Kidney epithelial cell (primary cell): ENCODE data around the gene GCC1. TPM values are rescaled to one million over a fixed set of nuclear protein-coding genes. Genes with fewer than 3 reads are reported as not detected.
"Not testable (repeated sequence)": the region's sequence is repeated elsewhere in the genome, so short reads cannot be mapped to it uniquely, and the experiment has no call there.

ENCODE experiments used
- DNase-seq: peaks from one replicate; pipeline ENCODE4 v3.0.0-alpha.2; 2010; ENCODE audit warnings: low read depth
- H3K27me3 ChIP-seq: 2 replicates; pipeline ENCODE4 v1.6.0; 2011; ENCODE audit warnings: low read length; ENCODE audit not compliant: control insufficient read depth, insufficient read depth
- H3K36me3 ChIP-seq: 2 replicates; pipeline ENCODE4 v1.5.1; 2011; ENCODE audit warnings: low read length; ENCODE audit not compliant: control insufficient read depth, insufficient read depth
- H3K4me3 ChIP-seq: 2 replicates; pipeline ENCODE4 v1.5.1; 2011; ENCODE audit warnings: low read depth, mild to moderate bottlenecking, control low read depth, low read length
- CTCF ChIP-seq: IDR thresholded peaks from 2 replicates; pipeline ENCODE4 v1.5.1; 2011; ENCODE audit warnings: mild to moderate bottlenecking, moderate library complexity, low read length, control low read depth, inconsistent platforms; ENCODE audit not compliant: insufficient read depth, poor library complexity, severe bottlenecking
- total RNA-seq: library from RNA; depleted of rRNA; stranded (reverse); fragments of >200 nt; gene quantifications from 2 replicates; pipeline ENCODE4 v1.2.3, GENCODE V29; 2015

The GCC1 gene
- total RNA-seq, 1 donor from 2014 or later = 35.0 TPM

- no peaks in the 10 kb centered on the region for H3K36me3 ChIP-seq
- H3K4me3 ChIP-seq = no peak overlapping the region
- H3K27me3 ChIP-seq = no peaks in the 10 kb centered on the region
- DNase-seq = no peak
- TF ChIP-seq CTCF = no peak
Observed at GRCh38 chr7:127557803-127558202, 27.6 kb downstream of the GCC1 start.

DNA sequence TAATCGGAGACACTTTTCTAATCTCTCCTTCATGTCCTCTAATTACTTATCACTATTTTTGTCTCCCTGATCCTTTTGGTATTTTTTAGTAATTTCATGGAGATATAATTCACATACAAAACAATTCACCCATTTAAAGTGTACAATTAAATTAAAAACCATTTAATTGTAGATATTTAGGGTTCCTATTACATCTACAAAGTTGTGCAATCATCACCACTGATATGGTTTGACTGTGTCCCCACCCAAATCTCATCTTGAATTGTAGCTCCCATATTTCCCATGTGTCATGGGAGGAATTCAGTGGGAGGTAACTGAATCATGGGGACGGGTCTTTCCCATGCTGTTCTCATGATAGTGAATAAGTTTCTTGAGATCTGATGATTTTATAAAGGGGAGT lies 29.0 kb downstream of the GCC1 start:
- DNase-seq = no peak
- no peaks in the 10 kb centered on the region for H3K27me3 ChIP-seq

GRCh38 chr7:127551941-127552340 lies 33.5 kb downstream of the GCC1 start:
- Histone ChIP-seq H3K27me3 (no peaks in the 10 kb centered on the region), H3K36me3 (no peaks in the 10 kb centered on the region), H3K4me3 (no peak overlapping the region)
- no peak for DNase-seq
- no peak for TF ChIP-seq CTCF

More for the DNA sequence above, 29.0 kb downstream of the GCC1 start:
- Histone ChIP-seq H3K4me3 (no peak overlapping the region), H3K36me3 (no peaks in the 10 kb centered on the region)
- no peak for TF ChIP-seq CTCF

DNA sequence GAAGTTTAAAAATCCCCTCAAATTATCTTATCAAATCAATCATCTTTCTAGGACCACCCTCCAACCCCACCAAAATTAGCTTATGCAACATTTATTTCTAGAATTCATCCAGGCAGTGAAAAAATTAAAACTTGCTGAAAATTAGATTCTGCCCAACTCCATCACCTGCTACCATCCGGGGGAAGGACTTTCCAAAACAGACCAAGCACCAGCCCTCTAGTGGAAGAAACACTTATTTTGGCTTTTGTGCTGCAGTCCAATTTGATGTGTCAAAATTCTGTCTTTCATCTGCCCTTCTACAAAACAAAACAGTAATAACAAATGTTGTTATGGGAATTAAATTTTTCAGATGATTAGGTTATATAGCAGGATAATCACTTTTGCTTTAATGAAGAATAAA lies 35.1 kb downstream of the GCC1 start:
- no peaks in the 10 kb centered on the region for H3K36me3 ChIP-seq
- DNase-seq = no peak
- H3K27me3 ChIP-seq = no peaks in the 10 kb centered on the region
- peak; percentile 4 for TF ChIP-seq CTCF
- no peak overlapping the region for H3K4me3 ChIP-seq

GRCh38 chr7:127546313-127546712 lies 39.1 kb downstream of the GCC1 start:
- no peak for DNase-seq
- no peak overlapping the region for H3K4me3 ChIP-seq
- H3K36me3 ChIP-seq = no peaks in the 10 kb centered on the region
- no peak for TF ChIP-seq CTCF
- H3K27me3 ChIP-seq = no peaks in the 10 kb centered on the region

GRCh38 chr7:127541548-127541947 lies 43.8 kb downstream of the GCC1 start:
- no peaks in the 10 kb centered on the region for H3K36me3 ChIP-seq
- TF ChIP-seq CTCF = no peak
- H3K27me3 ChIP-seq = peaks cover 7% of the 10 kb centered on the region
- H3K4me3 ChIP-seq = no peak overlapping the region
- no peak for DNase-seq

DNA sequence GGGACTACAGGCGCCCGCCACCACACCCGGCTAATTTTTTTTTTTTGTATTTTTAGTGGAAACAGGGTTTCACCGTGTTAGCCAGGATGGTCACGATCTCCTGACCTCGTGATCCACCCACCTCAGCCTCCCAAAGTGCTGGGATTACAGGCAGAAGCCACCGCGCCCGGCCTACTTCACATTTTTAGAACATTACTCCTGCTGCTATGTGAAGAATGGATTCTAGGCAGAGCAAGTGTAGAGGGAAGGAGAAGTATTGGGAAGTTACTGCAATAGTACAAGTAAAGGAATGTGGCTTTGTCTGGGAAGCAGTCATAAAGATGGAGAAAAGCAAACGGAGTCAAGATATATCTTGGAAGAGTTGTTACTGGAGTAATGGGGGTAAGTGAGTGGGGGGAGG lies 44.9 kb downstream of the GCC1 start:
- not testable (repeated sequence) for H3K4me3 ChIP-seq, H3K36me3 ChIP-seq, DNase-seq
- H3K27me3 ChIP-seq = peaks cover 15% of the 10 kb centered on the region
